H1 (cell line): Measurements from ENCODE around the gene ZNF282.

ENCODE experiments used
- BACH1 ChIP-seq: IDR thresholded peaks from 2 replicates; pipeline ENCODE4 v1.6.1; 2012; ENCODE audit warnings: low read length, improper control_type of control experiment
- CEBPB ChIP-seq: IDR thresholded peaks from 2 replicates; pipeline ENCODE4 v1.6.1; 2012; ENCODE audit warnings: low read depth, low read length
- CREB1 ChIP-seq: IDR thresholded peaks from 2 replicates; pipeline ENCODE4 v1.6.1; 2012; ENCODE audit warnings: inconsistent platforms
- EGR1 ChIP-seq: IDR thresholded peaks from 2 replicates; pipeline ENCODE4 v1.6.1; 2011; ENCODE audit warnings: low read depth, low read length, borderline replicate concordance
- JUND ChIP-seq: IDR thresholded peaks from 2 replicates; pipeline ENCODE4 v1.6.1; 2011; ENCODE audit warnings: mild to moderate bottlenecking, improper control_type of control experiment, low read length
- KDM1A ChIP-seq: fragments of 200-600, 300-600 bp; sonication (generic); IDR thresholded peaks from 2 replicates; pipeline ENCODE4 v1.7.1; 2016; ENCODE audit warnings: mild to moderate bottlenecking, low read length, borderline replicate concordance
- POLR2A ChIP-seq, 2 experiments: IDR thresholded peaks; 1 replicate in 1 of 2; 2 replicates in 1 of 2; pipeline ENCODE4 v1.6.1; 2011; ENCODE audit warnings: low read depth in 2 of 2, low read length in 2 of 2, mild to moderate bottlenecking in 2 of 2; ENCODE audit errors: control extremely low read depth in 1 of 2
- POLR2AphosphoS5 ChIP-seq: IDR thresholded peaks from 2 replicates; pipeline ENCODE4 v1.6.1; 2011; ENCODE audit warnings: low read depth, low read length
- RNF2 ChIP-seq: fragments of 200-900, 300-1000 bp; sonication (generic); IDR thresholded peaks from 2 replicates; pipeline ENCODE4 v1.7.1; 2016; ENCODE audit warnings: borderline replicate concordance, low read depth, mild to moderate bottlenecking, antibody characterized with exemption, low read length; ENCODE audit not compliant: poor library complexity, severe bottlenecking; ENCODE audit errors: missing control alignments
- TBP ChIP-seq: IDR thresholded peaks from 2 replicates; pipeline ENCODE4 v1.6.1; 2011; ENCODE audit warnings: low read depth, low read length, improper control_type of control experiment
- TF ChIP-seq, protein P1 (sequence below), 3 experiments: IDR thresholded peaks; 1 replicate in 2 of 3; 2 replicates in 1 of 3; pipeline versions ENCODE4 v1.5.1 to v1.6.1; 2011; ENCODE audit warnings: low read length in 3 of 3, mild to moderate bottlenecking in 3 of 3, inconsistent platforms in 2 of 3, low read depth in 1 of 3, moderate library complexity in 1 of 3; ENCODE audit not compliant: insufficient read depth in 1 of 3; ENCODE audit errors: control extremely low read depth in 1 of 3
- TF ChIP-seq, protein P2 (sequence below): IDR thresholded peaks from 2 replicates; pipeline ENCODE4 v1.6.1; 2012; ENCODE audit warnings: inconsistent platforms
- TF ChIP-seq, protein P3 (sequence below): IDR thresholded peaks from 2 replicates; pipeline ENCODE4 v1.6.1; 2012; ENCODE audit warnings: low read length, inconsistent platforms

DNA sequence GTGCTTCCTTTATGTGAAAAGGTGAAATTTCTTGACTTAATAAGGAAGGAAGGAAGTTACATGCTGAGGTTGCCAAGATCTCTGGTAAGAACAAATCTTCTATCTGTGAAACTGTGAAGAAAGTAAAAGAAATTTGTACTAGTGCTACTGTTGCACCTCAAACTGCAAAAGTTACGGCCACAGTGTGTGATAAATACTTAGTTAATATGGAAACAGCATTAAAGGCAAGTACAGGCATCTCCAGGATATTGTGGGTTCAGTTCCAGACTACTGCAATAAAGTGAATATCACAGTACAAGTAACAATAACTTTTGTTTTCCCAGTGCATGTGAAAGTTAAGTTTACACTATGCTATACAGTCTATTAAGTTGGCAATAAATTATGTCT lies 22.8 kb upstream of the ZNF282 start:
- TF ChIP-seq, protein P1, sequence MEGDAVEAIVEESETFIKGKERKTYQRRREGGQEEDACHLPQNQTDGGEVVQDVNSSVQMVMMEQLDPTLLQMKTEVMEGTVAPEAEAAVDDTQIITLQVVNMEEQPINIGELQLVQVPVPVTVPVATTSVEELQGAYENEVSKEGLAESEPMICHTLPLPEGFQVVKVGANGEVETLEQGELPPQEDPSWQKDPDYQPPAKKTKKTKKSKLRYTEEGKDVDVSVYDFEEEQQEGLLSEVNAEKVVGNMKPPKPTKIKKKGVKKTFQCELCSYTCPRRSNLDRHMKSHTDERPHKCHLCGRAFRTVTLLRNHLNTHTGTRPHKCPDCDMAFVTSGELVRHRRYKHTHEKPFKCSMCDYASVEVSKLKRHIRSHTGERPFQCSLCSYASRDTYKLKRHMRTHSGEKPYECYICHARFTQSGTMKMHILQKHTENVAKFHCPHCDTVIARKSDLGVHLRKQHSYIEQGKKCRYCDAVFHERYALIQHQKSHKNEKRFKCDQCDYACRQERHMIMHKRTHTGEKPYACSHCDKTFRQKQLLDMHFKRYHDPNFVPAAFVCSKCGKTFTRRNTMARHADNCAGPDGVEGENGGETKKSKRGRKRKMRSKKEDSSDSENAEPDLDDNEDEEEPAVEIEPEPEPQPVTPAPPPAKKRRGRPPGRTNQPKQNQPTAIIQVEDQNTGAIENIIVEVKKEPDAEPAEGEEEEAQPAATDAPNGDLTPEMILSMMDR (IDR thresholded peaks at IDR 0.05; ENCODE audit: control extremely low read depth in 1 of 3, insufficient read depth in 1 of 3, low read depth in 1 of 3, low read length in 3 of 3): no peak
- TF ChIP-seq KDM1A: no peak
- TF ChIP-seq, protein P2, sequence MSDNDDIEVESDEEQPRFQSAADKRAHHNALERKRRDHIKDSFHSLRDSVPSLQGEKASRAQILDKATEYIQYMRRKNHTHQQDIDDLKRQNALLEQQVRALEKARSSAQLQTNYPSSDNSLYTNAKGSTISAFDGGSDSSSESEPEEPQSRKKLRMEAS: no peak
- no peak for TF ChIP-seq POLR2AphosphoS5
- TF ChIP-seq, protein P3, sequence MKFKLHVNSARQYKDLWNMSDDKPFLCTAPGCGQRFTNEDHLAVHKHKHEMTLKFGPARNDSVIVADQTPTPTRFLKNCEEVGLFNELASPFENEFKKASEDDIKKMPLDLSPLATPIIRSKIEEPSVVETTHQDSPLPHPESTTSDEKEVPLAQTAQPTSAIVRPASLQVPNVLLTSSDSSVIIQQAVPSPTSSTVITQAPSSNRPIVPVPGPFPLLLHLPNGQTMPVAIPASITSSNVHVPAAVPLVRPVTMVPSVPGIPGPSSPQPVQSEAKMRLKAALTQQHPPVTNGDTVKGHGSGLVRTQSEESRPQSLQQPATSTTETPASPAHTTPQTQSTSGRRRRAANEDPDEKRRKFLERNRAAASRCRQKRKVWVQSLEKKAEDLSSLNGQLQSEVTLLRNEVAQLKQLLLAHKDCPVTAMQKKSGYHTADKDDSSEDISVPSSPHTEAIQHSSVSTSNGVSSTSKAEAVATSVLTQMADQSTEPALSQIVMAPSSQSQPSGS: no peak
- no peak for TF ChIP-seq EGR1
- no peak for TF ChIP-seq JUND
- no peak for TF ChIP-seq TBP
- no peak for TF ChIP-seq POLR2A (IDR thresholded peaks at IDR 0.05; ENCODE audit: control extremely low read depth in 1 of 2, low read depth in 2 of 2, low read length in 2 of 2)
- TF ChIP-seq CREB1: no peak
- no peak for TF ChIP-seq RNF2
- TF ChIP-seq CEBPB: no peak
- TF ChIP-seq BACH1: no peak
